IPS-NIHi7 (cell line): Measurements from ENCODE around the gene LTBP1.

Experiments
- DNase-seq: peaks from one replicate; pipeline ENCODE4 v3.0.0; 2012; ENCODE audit warnings: mixed read lengths; ENCODE audit errors: extremely low spot score

LTBP1 gene

DNA sequence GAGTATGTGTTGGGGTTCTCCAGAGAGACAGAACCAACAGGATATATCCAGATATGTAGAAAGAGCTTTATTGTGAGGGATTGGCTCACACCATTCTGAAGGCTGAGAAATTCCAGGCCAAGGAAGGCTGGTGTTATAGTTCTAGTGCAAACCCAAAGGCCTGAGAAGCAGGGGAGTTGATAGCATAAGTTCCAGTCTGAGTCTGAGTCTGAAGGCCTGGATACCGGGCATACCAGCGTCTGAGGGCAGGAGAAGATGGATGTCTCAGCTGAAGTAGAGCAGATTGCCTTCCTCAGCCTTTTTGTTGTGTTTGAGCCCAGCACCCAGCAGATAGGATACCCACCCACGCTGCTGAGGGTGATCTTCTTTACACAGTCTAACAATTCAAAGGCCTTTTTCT, 318.0 kb downstream of the LTBP1 start:
- no peak for DNase-seq

DNA sequence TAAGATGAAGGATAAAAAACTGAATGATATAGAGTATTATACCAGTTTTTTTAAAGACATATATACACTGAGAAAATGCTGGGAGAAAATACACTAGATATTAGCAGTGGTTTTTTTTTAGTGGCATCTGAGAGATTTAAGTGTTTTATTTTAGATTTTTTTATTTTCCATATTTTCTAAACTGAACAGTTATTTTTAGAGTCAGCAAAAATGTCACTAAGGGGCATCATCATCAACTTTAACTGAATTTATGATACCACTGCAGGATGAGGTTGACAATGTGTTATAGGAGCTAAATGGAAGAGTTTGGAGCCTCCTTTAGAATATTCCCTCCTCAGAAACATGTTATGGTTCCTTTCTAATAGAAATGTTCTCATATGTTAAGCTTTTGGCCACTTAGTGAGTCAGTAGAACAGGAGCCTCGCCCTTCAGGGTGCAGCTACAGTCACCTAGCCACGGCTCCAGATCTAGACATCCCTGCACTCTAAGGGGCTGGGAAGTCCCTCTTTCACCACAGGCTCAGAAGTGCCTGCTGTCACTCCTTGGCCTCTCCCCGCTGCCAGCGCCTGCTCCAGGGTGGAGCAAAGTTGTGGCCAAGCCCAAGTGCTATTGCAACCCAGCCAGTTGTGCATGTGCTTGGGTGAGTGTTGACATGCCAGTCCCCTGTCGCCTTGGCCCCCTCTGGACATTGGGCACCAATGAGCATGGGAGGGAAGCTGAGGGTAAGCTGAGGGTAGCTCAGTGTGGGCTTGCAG, 319.0 kb downstream of the LTBP1 start:
- no peak for DNase-seq

DNA sequence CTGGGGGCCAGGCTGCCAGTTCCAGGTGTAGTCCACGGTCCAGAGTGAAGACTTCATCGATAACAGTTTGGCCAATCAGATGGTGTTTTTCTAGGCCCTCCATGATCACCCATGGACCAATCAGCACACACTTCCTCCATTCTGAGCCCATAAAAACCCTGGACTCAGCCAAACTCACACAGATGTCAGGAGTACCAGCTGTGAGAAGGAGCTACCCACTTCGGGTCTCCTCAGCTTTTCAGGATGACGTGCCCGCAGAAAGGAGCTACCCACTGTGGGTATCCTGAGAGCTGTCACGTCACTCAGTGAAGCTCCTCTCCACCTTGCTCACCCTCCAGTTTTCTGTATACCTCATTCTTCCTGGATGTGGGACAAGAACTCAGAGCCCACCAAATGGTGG, 319.7 kb downstream of the LTBP1 start:
- DNase-seq: no peak

- DNase-seq: no peak
Observed at GRCh38 chr2:33267043-33267442, 320.3 kb downstream of the LTBP1 start.

- DNase-seq: no peak
Observed at GRCh38 chr2:33267756-33268155, 321.0 kb downstream of the LTBP1 start.

- no peak for DNase-seq
Observed at GRCh38 chr2:33268246-33268831, 321.6 kb downstream of the LTBP1 start.

GRCh38 chr2:33272001-33272400, 325.2 kb downstream of the LTBP1 start:
- DNase-seq: no peak

- DNase-seq: no peak
Observed at GRCh38 chr2:33273479-33273878, 326.7 kb downstream of the LTBP1 start.

GRCh38 chr2:33274524-33274923, 327.8 kb downstream of the LTBP1 start:
- no peak for DNase-seq

DNA sequence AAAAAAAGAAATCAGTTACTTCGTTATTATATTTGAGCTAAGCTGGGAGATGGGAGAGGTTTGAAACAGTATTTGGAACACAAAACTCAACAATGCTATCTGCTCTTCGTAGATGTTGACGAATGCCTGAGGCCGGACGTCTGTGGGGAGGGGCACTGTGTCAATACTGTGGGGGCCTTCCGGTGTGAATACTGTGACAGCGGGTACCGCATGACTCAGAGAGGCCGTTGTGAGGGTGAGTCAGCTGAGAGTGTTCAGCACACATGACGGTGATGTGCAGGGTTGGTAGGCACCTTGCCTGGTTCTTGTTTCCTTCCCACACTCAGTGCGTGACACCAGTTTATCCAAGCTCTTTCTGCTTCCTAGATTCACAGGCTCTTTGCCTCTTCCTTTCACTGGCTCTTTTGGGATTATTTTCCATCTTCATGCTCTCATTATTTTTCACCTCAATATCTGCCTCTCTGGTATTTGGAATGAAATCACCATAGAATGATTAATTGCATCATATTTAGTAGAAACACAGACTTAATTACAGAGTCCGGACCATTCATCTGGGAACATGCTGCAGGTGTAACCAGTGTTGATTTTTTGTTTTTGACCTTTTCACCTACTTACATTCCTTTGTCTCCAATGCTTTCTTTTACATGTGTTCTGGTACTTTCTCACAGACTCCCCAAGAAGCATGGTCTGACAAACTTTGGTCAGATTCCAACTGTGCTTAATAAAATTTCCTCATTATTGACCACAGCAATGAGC, 329.1 kb downstream of the LTBP1 start:
- DNase-seq: no peak

GRCh38 chr2:33277002-33277426, 330.3 kb downstream of the LTBP1 start:
- DNase-seq: no peak

- DNase-seq: no peak
Observed at GRCh38 chr2:33278245-33278943, 331.6 kb downstream of the LTBP1 start.

- no peak for DNase-seq
Observed at GRCh38 chr2:33284287-33284686, 337.5 kb downstream of the LTBP1 start.

DNA sequence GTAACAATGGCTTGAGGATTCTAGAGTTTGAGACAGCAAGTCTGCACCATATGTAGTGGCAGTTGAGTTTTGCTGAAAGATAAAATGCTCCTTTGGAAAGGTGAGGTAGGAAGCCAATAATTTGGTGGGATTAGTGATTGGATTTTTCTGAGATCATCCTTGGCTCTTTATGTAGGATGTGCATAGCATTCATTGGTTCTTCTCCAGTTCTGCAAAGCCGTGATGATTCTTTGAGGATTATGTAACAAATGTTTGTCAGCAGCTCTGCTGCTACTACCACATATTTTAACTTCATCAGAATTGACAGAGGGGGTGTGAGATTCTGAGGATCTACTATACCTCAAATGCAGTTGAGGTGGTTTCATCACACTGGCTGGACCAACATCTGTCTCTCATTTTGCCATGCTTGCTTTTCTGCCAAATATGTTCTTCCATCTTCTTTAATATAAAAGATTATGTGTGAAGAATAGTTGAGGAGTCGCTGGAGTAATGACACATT, 340.8 kb downstream of the LTBP1 start:
- no peak for DNase-seq

DNA sequence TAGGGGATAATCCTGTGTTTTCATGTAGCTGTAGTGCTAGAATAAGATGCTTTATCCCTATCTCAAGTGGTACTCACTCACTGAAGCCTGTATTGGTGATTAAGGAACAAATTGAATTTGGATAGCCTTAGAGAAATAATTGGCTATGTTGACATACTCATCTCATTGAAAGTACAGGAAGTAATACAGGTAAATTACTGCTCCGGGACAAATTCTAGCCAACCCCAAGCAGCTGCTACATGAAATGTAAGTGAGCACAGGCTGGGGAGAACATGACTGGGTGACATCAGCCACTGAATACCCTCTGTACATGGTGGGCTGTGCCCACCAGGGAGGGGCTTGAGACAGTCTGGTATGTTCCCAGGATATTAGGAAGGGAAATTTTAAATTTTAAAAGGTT, 341.3 kb downstream of the LTBP1 start:
- no peak for DNase-seq

- DNase-seq: no peak
Observed at GRCh38 chr2:33289961-33290360, 343.2 kb downstream of the LTBP1 start.

DNA sequence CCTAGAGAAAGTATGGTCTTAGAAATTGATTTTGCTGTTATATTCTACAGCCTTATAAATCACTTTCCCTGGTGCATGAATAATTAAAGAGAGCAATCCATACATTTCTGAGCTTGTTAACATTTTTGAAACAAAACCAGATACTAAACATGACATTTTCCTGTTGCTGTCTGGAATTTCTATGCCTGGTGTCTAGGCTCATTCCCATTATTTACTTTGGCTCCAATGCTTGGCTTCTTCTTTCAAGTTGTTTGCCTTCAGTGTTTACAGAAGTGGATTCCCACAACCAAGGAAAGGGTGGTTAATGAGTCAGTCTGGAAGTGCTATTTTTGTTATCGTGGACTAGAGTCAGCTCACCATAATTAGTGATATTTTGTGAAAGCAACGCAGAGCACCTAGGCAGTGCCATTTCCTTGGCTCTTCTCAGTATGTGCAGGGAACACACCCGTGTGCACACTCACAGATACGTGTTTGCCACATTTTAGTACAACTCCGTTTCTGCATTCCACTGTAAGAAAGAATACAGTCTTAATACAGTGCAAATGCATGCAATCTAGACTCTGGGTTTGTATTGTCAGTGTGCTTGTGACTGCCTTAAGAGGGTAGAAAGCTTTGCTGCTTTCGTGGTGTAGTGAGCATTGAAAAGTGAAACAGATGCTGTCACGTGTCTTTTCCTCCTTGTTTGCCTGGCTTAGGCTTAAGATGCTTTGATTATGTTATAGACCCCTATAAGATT, 344.7 kb downstream of the LTBP1 start:
- no peak for DNase-seq

DNA sequence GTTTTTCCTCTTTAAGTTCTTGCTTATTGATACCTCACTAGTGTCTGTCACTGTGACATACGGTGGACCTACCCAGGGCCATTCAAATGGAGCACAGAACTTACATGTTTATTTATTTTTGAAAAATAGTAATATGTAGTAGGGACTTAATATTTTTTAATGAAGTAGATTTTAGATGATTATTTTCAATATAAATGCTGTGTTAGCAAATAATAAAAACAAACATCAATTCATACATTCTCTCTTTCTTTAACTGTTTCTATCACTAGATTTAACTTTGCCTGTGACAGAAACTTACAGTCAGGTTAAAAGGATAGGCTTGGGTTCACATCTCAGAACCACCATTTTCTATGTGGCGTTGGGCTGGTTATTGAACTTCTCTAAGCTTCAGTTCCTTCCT, 345.3 kb downstream of the LTBP1 start:
- DNase-seq: no peak

GRCh38 chr2:33292981-33293595, 346.3 kb downstream of the LTBP1 start:
- DNase-seq: no peak

DNA sequence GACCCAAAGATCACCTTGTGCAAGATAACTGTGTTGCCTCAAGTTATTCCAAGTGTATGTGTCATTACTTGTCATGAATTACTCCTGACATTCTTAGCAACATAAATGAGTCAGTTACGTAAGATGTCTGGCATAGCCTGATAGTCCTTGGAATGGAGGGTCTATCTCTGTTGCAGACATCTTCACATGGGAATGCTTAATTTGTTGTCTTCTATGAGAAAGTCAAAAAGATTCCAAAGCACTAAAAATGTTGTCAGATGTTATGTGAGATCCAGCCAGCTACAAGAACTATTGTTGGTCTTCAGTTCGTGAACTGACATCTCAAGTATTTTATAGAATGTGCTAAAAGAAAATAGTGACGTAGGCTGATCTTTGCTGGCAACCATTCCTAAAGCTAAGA, 351.5 kb downstream of the LTBP1 start:
- DNase-seq: no peak

DNA sequence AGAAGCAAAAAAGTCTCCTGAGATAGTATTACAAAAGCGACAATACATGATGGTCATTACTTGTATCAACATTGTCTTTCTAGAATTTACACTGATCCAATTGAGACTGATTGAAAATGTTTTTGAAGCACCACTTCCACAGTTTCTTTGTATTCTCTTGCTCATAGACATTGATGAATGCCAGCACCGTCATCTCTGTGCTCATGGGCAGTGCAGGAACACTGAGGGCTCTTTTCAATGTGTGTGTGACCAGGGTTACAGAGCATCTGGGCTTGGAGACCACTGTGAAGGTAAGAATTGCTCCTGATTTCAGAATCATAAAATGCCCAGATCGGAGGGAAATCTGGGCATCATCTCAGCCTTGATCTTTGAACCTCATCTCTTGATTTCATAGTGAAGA, 354.6 kb downstream of the LTBP1 start:
- DNase-seq: no peak
